ENCODE measurements around the gene DBNL.

- TF ChIP-seq POLR2A (IDR thresholded peaks at IDR 0.05) (no peak), CTCF (IDR thresholded peaks at IDR 0.05) (no peak)
Observed at GRCh38 chr7:44096326-44096881, 51.9 kb downstream of the DBNL start.
